HepG2 (cell line): ENCODE results near the gene ZNF468. TPM values are rescaled to one million over a fixed set of nuclear protein-coding genes. Genes with fewer than 3 reads are reported as not detected.
A peak's percentile ranks its signal among the peaks of the same experiment; 100 is the strongest.
"Not testable (repeated sequence)": the region's sequence is repeated elsewhere in the genome, so short reads cannot be mapped to it uniquely, and the experiment has no call there.

ENCODE experiments used
- ATAC-seq: fragments of 200-7000 bp; cut with Tn5 transposase; 3 replicates; pipeline ENCODE4 v1.9.1; 2020; ENCODE audit warnings: mild to moderate bottlenecking, moderate library complexity
- BruUV-seq: library from RNA; stranded (reverse); fragments of 400-500 nt; replicated peaks from 2 replicates; lab custom pipeline; 2021; lab: Mats Ljungman, UMichigan
- CTCF ChIA-PET: fragments of 300-600 bp; formaldehyde crosslinking; extraction: SDS; loops from one replicate; lab custom pipeline; 2021; ENCODE audit warnings: low total read pairs, inconsistent platforms, low intra/inter-chr PET ratio; lab: Yijun Ruan, JAX
- POLR2A ChIA-PET: fragments of 350-600 bp; sonication (Branson Sonifier 250); formaldehyde crosslinking; loops from one replicate; lab custom pipeline; 2020; ENCODE audit warnings: antibody characterized with exemption, inconsistent platforms; lab: Yijun Ruan, JAX
- DNase-seq: peaks from one replicate; pipeline ENCODE4 v3.0.0-alpha.2; 2015; ENCODE audit warnings: low spot score
- FAIRE-seq: peaks from 3 replicates; lab custom pipeline; 2011; peaks lifted over from hg19 to GRCh38; lab: Jason Lieb, UNC
- H2AFZ ChIP-seq: one replicate; pipeline ENCODE4 v1.6.1; 2011; ENCODE audit warnings: low read length, inconsistent platforms
- H3K27ac ChIP-seq: fragments of 300-600 bp; 3 replicates; pipeline ENCODE4 v1.8.0; 2011; ENCODE audit warnings: mixed run types, mild to moderate bottlenecking, mixed read lengths, low read length, inconsistent platforms; ENCODE audit not compliant: insufficient read depth; ENCODE audit errors: extremely low read length
- H3K27me3 ChIP-seq, 2 experiments: fragments of 200-600 bp in 1 of 2; 2 replicates in 1 of 2; 3 replicates in 1 of 2; pipeline versions ENCODE4 v1.6.0 to v1.8.0; 2011; ENCODE audit warnings: low read length in 2 of 2, mild to moderate bottlenecking in 2 of 2, moderate library complexity in 2 of 2, inconsistent platforms in 1 of 2; ENCODE audit not compliant: insufficient read depth in 2 of 2, control insufficient read depth in 1 of 2
- H3K36me3 ChIP-seq, 2 experiments: fragments of 200-600 bp in 1 of 2; replicated peaks in 1 of 2; 2 replicates in 1 of 2; 3 replicates in 1 of 2; pipeline versions ENCODE4 v1.5.1 to v1.8.0; 2011; ENCODE audit warnings: low read length in 2 of 2, inconsistent platforms in 1 of 2; ENCODE audit not compliant: insufficient read depth in 2 of 2, control insufficient read depth in 1 of 2
- H3K4me1 ChIP-seq: 2 replicates; pipeline ENCODE4 v1.5.1; 2012; ENCODE audit warnings: low read length, inconsistent platforms; ENCODE audit not compliant: insufficient read depth
- H3K4me2 ChIP-seq: 2 replicates; pipeline ENCODE4 v1.6.0; 2011; ENCODE audit warnings: low read depth, low read length, inconsistent platforms
- H3K4me3 ChIP-seq, 3 experiments: fragments of 200-600 bp in 1 of 3; sonication (generic), shearing (Covaris generic) in 1 of 3; replicated peaks in 1 of 3; 2 replicates each; pipeline ENCODE4 v1.5.1; 2011 to 2016; ENCODE audit warnings: low read length in 3 of 3, inconsistent platforms in 2 of 3, low read depth in 2 of 3, mild to moderate bottlenecking in 2 of 3, control low read depth in 1 of 3, mixed read lengths in 1 of 3; ENCODE audit not compliant: insufficient read depth in 1 of 3
- H3K79me2 ChIP-seq: one replicate; pipeline ENCODE4 v1.6.1; 2011; ENCODE audit warnings: low read length, inconsistent platforms; ENCODE audit not compliant: insufficient read depth
- H3K9ac ChIP-seq: 2 replicates; pipeline ENCODE4 v1.6.0; 2011; ENCODE audit warnings: mild to moderate bottlenecking, low read depth, low read length, inconsistent platforms; ENCODE audit not compliant: insufficient read depth
- H3K9me3 ChIP-seq: 2 replicates; pipeline ENCODE4 v1.5.1; 2012; ENCODE audit warnings: mild to moderate bottlenecking, low read length
- H4K20me1 ChIP-seq: 2 replicates; pipeline ENCODE4 v1.6.0; 2011; ENCODE audit warnings: inconsistent platforms, mild to moderate bottlenecking, low read length, moderate library complexity; ENCODE audit not compliant: insufficient read depth
- TEAD3 ChIP-seq: optimal IDR thresholded peaks from 2 replicates; pipeline ENCODE3; 2016; ENCODE audit warnings: borderline replicate concordance
- ZBTB38 ChIP-seq: sonication (generic); formaldehyde crosslinking; IDR thresholded peaks from 2 replicates; pipeline ENCODE4 v1.5.1; 2020; ENCODE audit warnings: mild to moderate bottlenecking, missing genetic modification reagents
- ZNF12 ChIP-seq: sonication (generic); formaldehyde crosslinking; IDR thresholded peaks from 2 replicates; pipeline ENCODE4 v1.5.0; 2020; ENCODE audit warnings: missing genetic modification reagents
- ZNF687 ChIP-seq: sonication (generic); formaldehyde crosslinking; IDR thresholded peaks from 2 replicates; pipeline ENCODE4 v1.5.1; 2020; ENCODE audit warnings: mild to moderate bottlenecking, missing genetic modification reagents, moderate library complexity
- WGBS: methylation state at CpG from one replicate; pipeline ENCODE4 v1.1.6; 2017; ENCODE audit warnings: low lambda C conversion rate; 5-methylcytosine and 5-hydroxymethylcytosine counted together
- in situ Hi-C: cut with HindIII; loops from 2 replicates; pipeline ENCODE4 v1.10.0; 2017; ENCODE audit warnings: low pct_unique_long_range_greater_than_20kb; ENCODE audit not compliant: extremely low pct_ligation_motif_present
- intact Hi-C: fragments of 100-400 bp; cut with micrococcal nuclease; formaldehyde crosslinking; loops from one replicate; pipeline ENCODE4 v1.10.0; 2022; ENCODE audit not compliant: unreplicated experiment
- polyA plus RNA-seq, 8 experiments: library from polyadenylated mRNA; depleted of rRNA in 3 of 8; stranded (reverse) in 7 of 8; unstranded in 1 of 8; fragments of >200 nt; fragmentation: Illumina TruSeq in 4 of 8; extraction: Trizol in 4 of 8; gene quantifications; 2 replicates each; pipeline versions ENCODE4 v1.2.1 to v1.2.3, GENCODE V29; 2011 to 2016; ENCODE audit warnings: low read depth in 4 of 8, missing spikeins in 1 of 8, mixed read lengths in 1 of 8; ENCODE audit not compliant: insufficient read depth in 1 of 8
- total RNA-seq, 5 experiments: library from RNA; depleted of rRNA; stranded (reverse); fragments of >200 nt; fragmentation: Illumina TruSeq; extraction: Trizol; gene quantifications; 2 replicates each; pipeline ENCODE4 v1.2.3, GENCODE V29; 2016; ENCODE audit warnings: low read depth in 1 of 5

ZNF468 gene
- total and polyA plus RNA-seq, 2 of the 13 experiments (the other 11 are each of a cell fraction or from before 2014, with no cell fraction given): 8.0 to 19.7 TPM

- H3K4me1 ChIP-seq, BruUV-seq, H3K4me3 ChIP-seq, H3K9ac ChIP-seq, H3K9me3 ChIP-seq, CTCF ChIA-PET, in situ Hi-C loops, H2AFZ ChIP-seq, H3K27me3 ChIP-seq, FAIRE-seq, H4K20me1 ChIP-seq, H3K79me2 ChIP-seq, DNase-seq, POLR2A ChIA-PET, intact Hi-C loops: not testable (repeated sequence)
- Histone ChIP-seq H3K27ac (peak overlapping the region; percentile 36), H3K36me3 (peaks cover 4 to 14% of the 10 kb centered on the region in 2 experiments; a peak in 2 of 5 replicates), H3K4me2 (peak overlapping the region; percentile 10; the same call in 1 of the 2 replicates)
- ATAC-seq: peak; percentile 60
- TF ChIP-seq TEAD3 (CRISPR knock-in tag) (peak; percentile 8), ZBTB38 (peak; percentile 58; the same call in 1 of the 2 replicates), ZNF12 (CRISPR knock-in tag) (0 out of 2 replicates have a peak, but pooled peaks have one; percentile 21), ZNF687 (CRISPR knock-in tag) (peak; percentile 59)
- 77% methylated on average over 16 of the region's 16 CpGs for WGBS
Measured at GRCh38 chr19:52904052-52904780, 46.8 kb upstream of the ZNF468 start.
